Frontal cortex (tissue), 4 donors: ENCODE measurements around the gene FOXE3. TPM values are rescaled to one million over a fixed set of nuclear protein-coding genes. Genes with fewer than 3 reads are reported as not detected.

Source experiments
- DNase-seq, 2 donors: peaks; one replicate each; pipeline ENCODE4 v3.0.0; 2012; ENCODE audit warnings: low spot score in 2 of 2
- FAIRE-seq: peaks from 2 replicates; lab custom pipeline; 2012; peaks lifted over from hg19 to GRCh38; lab: Jason Lieb, UNC
- total RNA-seq: library from RNA; depleted of rRNA; stranded (reverse); fragments of >200 nt; gene quantifications from one replicate; pipeline ENCODE4 v1.2.3, GENCODE V29; 2014
- donor health status: control.
- donor health status: control.
- donor health status: control.

The FOXE3 gene
- total RNA-seq, 1 donor from 2014 or later: not detected

GRCh38 chr1:47402591-47402990, 13.5 kb upstream of the FOXE3 start:
- no peak for FAIRE-seq
- no peak for DNase-seq

- DNase-seq: no peak
- no peak for FAIRE-seq
These were observed 12.7 kb upstream of the FOXE3 start for GRCh38 chr1:47403321-47403910.

- no peak for FAIRE-seq
These were observed 10.4 kb upstream of the FOXE3 start for GRCh38 chr1:47405697-47406096.

GRCh38 chr1:47406966-47407365, 9.1 kb upstream of the FOXE3 start:
- FAIRE-seq: no peak

More at GRCh38 chr1:47405697-47406096, 10.4 kb upstream of the FOXE3 start:
- no peak for DNase-seq

GRCh38 chr1:47407481-47407880, 8.6 kb upstream of the FOXE3 start:
- DNase-seq: no peak
- no peak for FAIRE-seq

More at GRCh38 chr1:47406966-47407365, 9.1 kb upstream of the FOXE3 start:
- no peak for DNase-seq

GRCh38 chr1:47409311-47410067, 6.6 kb upstream of the FOXE3 start:
- FAIRE-seq (no peak), DNase-seq (no peak)

GRCh38 chr1:47410068-47410455, 6.0 kb upstream of the FOXE3 start:
- no peak for FAIRE-seq

GRCh38 chr1:47411436-47411835, 4.6 kb upstream of the FOXE3 start:
- no peak for FAIRE-seq
- DNase-seq: no peak

More at GRCh38 chr1:47410068-47410455, 6.0 kb upstream of the FOXE3 start:
- no peak for DNase-seq

GRCh38 chr1:47412437-47412836, 3.6 kb upstream of the FOXE3 start:
- no peak for DNase-seq
- FAIRE-seq: no peak

GRCh38 chr1:47416319-47417169, 459 bp downstream of the FOXE3 start:
- FAIRE-seq (no peak), DNase-seq (no peak)

- FAIRE-seq (no peak), DNase-seq (no peak)
These were observed 1.3 kb downstream of the FOXE3 start for GRCh38 chr1:47417170-47418044.

GRCh38 chr1:47418122-47418521, 2.0 kb downstream of the FOXE3 start:
- no peak for FAIRE-seq
- DNase-seq: no peak

GRCh38 chr1:47418681-47419325, 2.7 kb downstream of the FOXE3 start:
- no peak for DNase-seq
- FAIRE-seq: no peak

GRCh38 chr1:47420547-47420946, 4.5 kb downstream of the FOXE3 start:
- no peak for DNase-seq

GRCh38 chr1:47423872-47424271, 7.8 kb downstream of the FOXE3 start:
- DNase-seq: no peak
- no peak for FAIRE-seq

More at GRCh38 chr1:47420547-47420946, 4.5 kb downstream of the FOXE3 start:
- FAIRE-seq: no peak

GRCh38 chr1:47424336-47424982, 8.4 kb downstream of the FOXE3 start:
- FAIRE-seq: no peak

GRCh38 chr1:47431534-47431933, 15.4 kb downstream of the FOXE3 start:
- no peak for FAIRE-seq
- no peak for DNase-seq

More at GRCh38 chr1:47424336-47424982, 8.4 kb downstream of the FOXE3 start:
- no peak for DNase-seq
